Neural crest cell (in vitro differentiated cells): Measurements from ENCODE around the gene F3. TPM values are rescaled to one million over a fixed set of nuclear protein-coding genes. Genes with fewer than 3 reads are reported as not detected.

Source experiments
- DNase-seq: peaks from one replicate; pipeline ENCODE4 v3.0.0; 2021; ENCODE audit warnings: low read depth, mixed read lengths, low spot score
- H3K27ac Mint-ChIP-seq: one replicate; pipeline ENCODE4 v1.8.0; 2021; ENCODE audit warnings: mild to moderate bottlenecking, mixed read lengths; ENCODE audit not compliant: unreplicated experiment
- H3K27me3 Mint-ChIP-seq: 2 replicates; pipeline ENCODE4 v1.8.0; 2021; ENCODE audit warnings: low read depth, mild to moderate bottlenecking, mixed read lengths
- H3K36me3 Mint-ChIP-seq: 2 replicates; pipeline ENCODE4 v1.8.0; 2021; ENCODE audit warnings: low read depth, mild to moderate bottlenecking, mixed read lengths
- H3K4me1 Mint-ChIP-seq: 2 replicates; pipeline ENCODE4 v1.8.0; 2021; ENCODE audit warnings: mixed read lengths
- H3K4me3 Mint-ChIP-seq: one replicate; pipeline ENCODE4 v1.8.0; 2021; ENCODE audit warnings: mild to moderate bottlenecking, mixed read lengths
- H3K9me3 Mint-ChIP-seq: 2 replicates; pipeline ENCODE4 v1.8.0; 2021; ENCODE audit warnings: mixed read lengths
- CTCF ChIP-seq: fragments of 200-600 bp; sonication (generic); conservative IDR thresholded peaks from 2 replicates; pipeline ENCODE4 v1.5.0; 2021; ENCODE audit warnings: antibody characterized with exemption, mild to moderate bottlenecking
- total RNA-seq: library from RNA; stranded (reverse); gene quantifications from 2 replicates; pipeline ENCODE4 v1.2.1, GENCODE V29; 2021

Gene F3
- total RNA-seq, 1 donor from 2014 or later: 4.6 TPM

GRCh38 chr1:94479682-94480081, 61.9 kb downstream of the F3 start:
- H3K4me3 Mint-ChIP-seq: no peak overlapping the region
- H3K9me3 Mint-ChIP-seq: no peaks in the 10 kb centered on the region
- no peak for TF ChIP-seq CTCF
- no peaks in the 10 kb centered on the region for H3K27me3 Mint-ChIP-seq
- peaks cover 3% of the 10 kb centered on the region for H3K4me1 Mint-ChIP-seq
- H3K27ac Mint-ChIP-seq: no peak overlapping the region
- peaks cover 6% of the 10 kb centered on the region for H3K36me3 Mint-ChIP-seq
- DNase-seq: no peak

Other genes with a start within 250 kb of the F3 start
- 35.0 and 36.4 TPM in 2 replicates for gene ABCD3, start 123.4 kb downstream of the F3 start, total RNA-seq